NOMO-1 treated with dmso at 0.1 percent for 144 hours (cell line): Measurements from ENCODE around the gene RBM38.

Experiments used
- DNase-seq: peaks from one replicate; lab custom pipeline; 2025; ENCODE audit not compliant: unreplicated experiment; lab: John Stamatoyannopoulos, UW

RBM38 gene

GRCh38 chr20:57374931-57375651 lies 16.1 kb upstream of the RBM38 start:
- DNase-seq, result peak; percentile 56

GRCh38 chr20:57375652-57376230 lies 15.5 kb upstream of the RBM38 start:
- no peak for DNase-seq

GRCh38 chr20:57377350-57377749 lies 13.8 kb upstream of the RBM38 start:
- no peak for DNase-seq

DNA sequence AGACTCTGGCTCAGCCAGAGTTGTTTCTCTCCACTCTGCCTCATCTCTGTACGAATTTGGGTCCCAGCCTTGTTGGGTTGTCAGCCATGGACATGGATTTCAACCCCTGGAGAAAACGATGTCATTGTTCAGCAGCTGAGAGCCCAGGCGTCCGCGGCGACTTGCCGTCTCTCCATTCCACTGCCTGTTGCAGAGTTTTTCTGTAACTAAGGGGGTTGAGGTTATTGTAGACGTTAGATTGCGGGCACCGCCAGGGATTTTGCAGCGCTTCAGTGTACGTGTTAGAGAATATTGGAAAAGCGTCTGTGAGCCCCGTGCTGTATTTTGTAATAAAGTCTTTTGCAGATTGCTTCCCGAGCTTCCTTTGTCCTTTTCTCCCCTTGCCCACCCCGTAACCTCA lies 13.1 kb upstream of the RBM38 start:
- no peak for DNase-seq

- no peak for DNase-seq
These were observed 12.4 kb upstream of the RBM38 start for GRCh38 chr20:57378646-57379262.

GRCh38 chr20:57379263-57379647 lies 11.9 kb upstream of the RBM38 start:
- DNase-seq, result no peak

- no peak for DNase-seq
These were observed 11.0 kb upstream of the RBM38 start for GRCh38 chr20:57380081-57380750.

- peak; percentile 61 for DNase-seq
These were observed 9.3 kb upstream of the RBM38 start for GRCh38 chr20:57381596-57382503.

DNA sequence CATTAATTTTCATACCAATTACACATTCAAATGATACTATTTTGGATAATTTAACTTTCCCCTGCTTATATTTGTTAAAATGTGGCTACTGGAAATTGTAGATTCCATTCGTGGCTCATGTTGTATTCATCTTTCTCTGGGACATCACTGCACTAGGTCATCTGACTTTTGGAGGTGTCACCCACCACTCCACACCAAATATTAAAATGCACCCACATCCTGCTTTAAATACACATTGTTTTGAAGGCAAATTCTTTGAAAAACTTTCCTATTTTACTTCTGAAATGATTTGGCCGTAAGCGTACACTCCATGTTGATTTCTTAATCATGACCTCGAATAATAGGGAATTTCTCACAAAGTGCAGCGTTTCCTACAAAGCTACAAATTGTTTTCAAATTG lies 8.7 kb upstream of the RBM38 start:
- no peak for DNase-seq

- DNase-seq, result no peak
These were observed 7.5 kb upstream of the RBM38 start for GRCh38 chr20:57383447-57384347.

- DNase-seq, result no peak
These were observed 6.7 kb upstream of the RBM38 start for GRCh38 chr20:57384486-57384885.

DNA sequence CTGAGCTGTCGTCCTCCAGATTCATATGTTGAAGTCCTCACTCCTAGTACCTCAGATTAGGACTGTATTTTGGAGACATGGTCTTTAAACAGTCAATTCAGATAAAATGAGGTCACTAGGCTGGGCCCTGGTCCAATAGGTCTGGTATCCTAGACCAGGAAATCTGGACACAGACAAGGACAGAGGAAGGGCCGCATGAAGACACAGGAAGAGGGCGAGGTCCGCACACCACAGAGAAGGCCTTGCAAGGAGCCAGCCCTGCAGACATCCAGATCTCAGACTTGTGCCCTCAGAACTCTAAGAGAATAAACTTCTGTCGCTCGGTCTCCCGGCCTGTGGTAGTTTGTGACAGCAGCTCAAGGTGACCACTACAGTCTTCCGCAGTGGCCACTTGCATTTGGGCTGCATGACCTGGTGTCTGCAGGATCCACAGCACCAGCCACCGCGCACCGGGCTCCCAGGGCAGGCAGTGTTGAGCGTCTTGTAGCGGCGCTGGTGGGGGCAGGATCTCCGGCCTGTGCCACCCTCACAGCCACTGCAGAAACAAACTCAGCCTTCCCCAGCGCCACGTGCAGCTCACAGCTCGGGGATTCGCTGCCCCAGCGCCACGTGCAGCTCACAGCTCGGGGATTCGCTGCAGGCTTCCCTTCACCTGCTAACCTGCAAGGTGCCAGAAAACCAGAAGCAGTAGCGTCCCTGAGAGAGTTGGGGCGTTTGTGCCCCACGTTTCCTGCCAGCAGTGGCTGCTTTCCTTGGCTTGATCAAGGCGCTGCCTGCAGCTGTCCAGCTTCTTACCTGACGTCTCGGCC lies 6.0 kb upstream of the RBM38 start:
- DNase-seq, result no peak

DNA sequence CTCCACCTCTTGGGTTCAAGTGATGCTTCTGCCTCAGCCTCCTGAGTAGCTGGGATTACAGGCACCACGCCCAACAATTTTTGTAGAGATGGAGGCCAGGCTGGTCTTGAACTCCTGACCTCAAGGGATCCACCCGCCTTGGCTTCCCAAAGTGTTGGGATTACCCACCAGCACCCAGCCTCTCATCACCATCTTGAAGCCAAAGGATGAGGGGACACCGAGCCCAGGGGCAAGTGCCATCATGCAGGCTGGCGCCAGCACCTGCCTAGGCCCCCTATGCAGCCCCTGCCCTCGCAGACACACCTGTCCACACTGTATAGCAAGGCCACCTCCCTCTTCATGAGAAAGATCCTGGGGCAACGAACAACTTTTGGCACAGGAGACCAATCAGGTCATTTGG lies 5.3 kb upstream of the RBM38 start:
- no peak for DNase-seq

DNA sequence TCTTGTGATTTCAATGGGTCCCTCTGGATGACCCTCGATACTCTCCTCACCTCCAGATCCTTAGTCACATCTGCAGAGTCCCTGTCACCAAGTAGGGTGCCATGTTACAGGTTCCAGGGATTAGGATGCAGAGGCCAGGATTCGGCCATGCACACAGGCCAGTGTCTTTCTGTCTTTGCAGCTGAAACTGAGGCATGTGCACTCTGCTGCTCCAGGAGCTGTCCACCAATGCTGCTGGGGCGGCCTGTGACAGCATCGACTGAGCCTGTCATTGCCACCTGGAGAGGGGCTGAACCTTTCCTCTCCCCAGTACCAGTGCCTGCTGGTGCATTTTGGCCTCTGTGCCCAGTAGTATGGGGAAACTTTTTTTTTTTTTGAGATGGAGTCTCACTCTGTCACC lies 4.4 kb upstream of the RBM38 start:
- no peak for DNase-seq

DNA sequence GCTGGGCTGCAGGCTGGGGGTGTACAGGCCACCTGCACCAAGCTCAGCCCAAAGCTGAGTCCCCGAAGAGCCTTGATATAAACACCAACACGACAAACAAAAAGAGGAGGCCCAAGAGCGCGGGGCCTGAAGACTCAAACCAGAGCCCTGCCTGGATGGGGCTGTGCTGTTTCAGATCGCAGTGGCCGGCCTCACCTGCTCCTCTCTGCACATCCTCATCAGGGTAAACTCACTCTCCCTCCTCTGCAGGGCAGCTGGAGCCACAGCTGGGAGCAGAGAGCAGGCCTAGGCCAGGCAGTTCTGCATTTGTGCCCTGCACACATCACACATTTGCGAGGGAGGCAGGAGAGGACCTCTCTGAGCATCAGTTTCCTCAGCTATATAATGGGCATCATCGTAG lies 3.7 kb upstream of the RBM38 start:
- DNase-seq, result no peak

- DNase-seq, result no peak
These were observed 3.2 kb upstream of the RBM38 start for GRCh38 chr20:57387945-57388371.

- peak; percentile 67 for DNase-seq
These were observed 2.1 kb upstream of the RBM38 start for GRCh38 chr20:57388953-57389694.
